HEK293 (cell line): ENCODE data around the gene PSMG1.
"Not testable (repeated sequence)": the region's sequence is repeated elsewhere in the genome, so short reads cannot be mapped to it uniquely, and the experiment has no call there.

Source experiments
- CTCF ChIA-PET: fragments of 350-600 bp; formaldehyde crosslinking; extraction: SDS; loops from one replicate; lab custom pipeline; 2021; ENCODE audit warnings: antibody characterized with exemption; lab: Yijun Ruan, JAX
- POLR2A ChIA-PET: fragments of 300-600 bp; formaldehyde crosslinking; extraction: SDS; loops from one replicate; lab custom pipeline; 2020; ENCODE audit warnings: antibody characterized with exemption, inconsistent platforms; lab: Yijun Ruan, JAX
- H3K27ac ChIP-seq: fragments of 200-500 bp; sonication (Bioruptor generic); 2 replicates; pipeline ENCODE4 v1.5.1; 2014; ENCODE audit warnings: low read depth, low read length, control low read depth, inconsistent platforms; ENCODE audit errors: extremely low read depth
- H3K36me3 ChIP-seq, 2 experiments: fragments of 200-500 bp in 1 of 2; sonication (Bioruptor generic) in 1 of 2; 1 replicate in 1 of 2; 2 replicates in 1 of 2; pipeline ENCODE4 v1.5.1; 2014 to 2017; ENCODE audit warnings: inconsistent platforms in 2 of 2, low read length in 2 of 2; ENCODE audit not compliant: control insufficient read depth in 2 of 2, insufficient read depth in 1 of 2
- H3K4me1 ChIP-seq: fragments of 200-500 bp; sonication (Bioruptor generic); 2 replicates; pipeline ENCODE4 v1.5.1; 2014; ENCODE audit warnings: mild to moderate bottlenecking, low read length, inconsistent platforms; ENCODE audit not compliant: control insufficient read depth, insufficient read depth
- H3K4me3 ChIP-seq: 2 replicates; pipeline ENCODE4 v1.5.1; 2011; ENCODE audit warnings: low read depth, mild to moderate bottlenecking, control low read depth, low read length, moderate library complexity
- H3K9me3 ChIP-seq: fragments of 200-500 bp; sonication (Bioruptor generic); 2 replicates; pipeline ENCODE4 v1.5.1; 2014; ENCODE audit warnings: low read depth, low read length, inconsistent platforms; ENCODE audit not compliant: control insufficient read depth, insufficient read depth
- BCL11B ChIP-seq: fragments of 450-650 bp; formaldehyde crosslinking; IDR thresholded peaks from 2 replicates; pipeline ENCODE4 v1.5.1; 2016; ENCODE audit warnings: low read depth, missing biosample characterization, missing genetic modification characterization
- KLF9 ChIP-seq: fragments of 450-650 bp; formaldehyde crosslinking; IDR thresholded peaks from 2 replicates; pipeline ENCODE4 v1.5.1; 2016; ENCODE audit warnings: missing biosample characterization, missing genetic modification characterization, low read depth
- MZF1 ChIP-seq: fragments of 450-650 bp; formaldehyde crosslinking; IDR thresholded peaks from 2 replicates; pipeline ENCODE4 v1.5.1; 2017; ENCODE audit warnings: missing biosample characterization, missing genetic modification characterization, borderline replicate concordance
- TRIM28 ChIP-seq: IDR thresholded peaks from 2 replicates; pipeline ENCODE4 v1.6.1; 2011; ENCODE audit warnings: low read length, control low read depth, borderline replicate concordance
- ZFHX2 ChIP-seq: fragments of 450-650 bp; formaldehyde crosslinking; conservative IDR thresholded peaks from 2 replicates; pipeline ENCODE4 v1.5.1; 2016; ENCODE audit warnings: missing biosample characterization, missing genetic modification characterization
- ZNF114 ChIP-seq: fragments of 450-650 bp; formaldehyde crosslinking; IDR thresholded peaks from 2 replicates; pipeline ENCODE4 v1.5.0; 2017; ENCODE audit warnings: missing biosample characterization, missing genetic modification characterization
- ZNF140 ChIP-seq: fragments of 450-650 bp; formaldehyde crosslinking; IDR thresholded peaks from 2 replicates; pipeline ENCODE4 v1.5.1; 2016; ENCODE audit warnings: missing biosample characterization, missing genetic modification characterization
- ZNF146 ChIP-seq: fragments of 450-650 bp; formaldehyde crosslinking; IDR thresholded peaks from 2 replicates; pipeline ENCODE4 v1.5.1; 2016; ENCODE audit warnings: missing biosample characterization, missing genetic modification characterization
- ZNF148 ChIP-seq: fragments of 450-650 bp; formaldehyde crosslinking; IDR thresholded peaks from 2 replicates; pipeline ENCODE4 v1.5.0; 2017; ENCODE audit warnings: missing biosample characterization, missing genetic modification characterization, borderline replicate concordance
- ZNF18 ChIP-seq: fragments of 450-650 bp; formaldehyde crosslinking; IDR thresholded peaks from 2 replicates; pipeline ENCODE4 v1.5.1; 2016; ENCODE audit warnings: missing biosample characterization, missing genetic modification characterization
- ZNF19 ChIP-seq: fragments of 450-650 bp; formaldehyde crosslinking; IDR thresholded peaks from 2 replicates; pipeline ENCODE4; 2016; ENCODE audit warnings: missing biosample characterization, missing genetic modification characterization, low read depth
- ZNF302 ChIP-seq: fragments of 450-650 bp; formaldehyde crosslinking; IDR thresholded peaks from 2 replicates; pipeline ENCODE4 v1.5.1; 2016; ENCODE audit warnings: missing biosample characterization, missing genetic modification characterization, low read depth
- ZNF311 ChIP-seq: fragments of 450-650 bp; formaldehyde crosslinking; IDR thresholded peaks from 2 replicates; pipeline ENCODE4 v1.5.1; 2017; ENCODE audit warnings: missing biosample characterization, missing genetic modification characterization, borderline replicate concordance
- ZNF366 ChIP-seq: fragments of 450-650 bp; formaldehyde crosslinking; conservative IDR thresholded peaks from 2 replicates; pipeline ENCODE4 v1.5.1; 2016; ENCODE audit warnings: missing biosample characterization, missing genetic modification characterization
- ZNF473 ChIP-seq: fragments of 450-650 bp; formaldehyde crosslinking; IDR thresholded peaks from 2 replicates; pipeline ENCODE4 v1.5.1; 2017; ENCODE audit warnings: missing biosample characterization, missing genetic modification characterization
- ZNF48 ChIP-seq: fragments of 450-650 bp; formaldehyde crosslinking; IDR thresholded peaks from 2 replicates; pipeline ENCODE4 v1.5.1; 2016; ENCODE audit warnings: missing biosample characterization, missing genetic modification characterization
- ZNF510 ChIP-seq: fragments of 450-650 bp; formaldehyde crosslinking; IDR thresholded peaks from 2 replicates; pipeline ENCODE4 v1.5.1; 2018; ENCODE audit warnings: mild to moderate bottlenecking, missing genetic modification characterization, missing biosample characterization; ENCODE audit not compliant: insufficient replicate concordance
- ZNF585B ChIP-seq: fragments of 450-650 bp; formaldehyde crosslinking; IDR thresholded peaks from 2 replicates; pipeline ENCODE4 v1.5.1; 2016; ENCODE audit warnings: missing biosample characterization, missing genetic modification characterization
- ZNF654 ChIP-seq: fragments of 450-650 bp; formaldehyde crosslinking; IDR thresholded peaks from 2 replicates; pipeline ENCODE4 v1.5.1; 2016; ENCODE audit warnings: low read depth, missing biosample characterization, missing genetic modification characterization
- ZSCAN16 ChIP-seq: fragments of 450-650 bp; formaldehyde crosslinking; IDR thresholded peaks from 2 replicates; pipeline ENCODE4 v1.5.1; 2016; ENCODE audit warnings: missing biosample characterization, missing genetic modification characterization
- ZSCAN4 ChIP-seq: fragments of 450-650 bp; formaldehyde crosslinking; IDR thresholded peaks from 2 replicates; pipeline ENCODE4 v1.5.1; 2017; ENCODE audit warnings: missing biosample characterization, missing genetic modification characterization
- ZSCAN5A ChIP-seq: fragments of 450-650 bp; formaldehyde crosslinking; IDR thresholded peaks from 2 replicates; pipeline ENCODE4 v1.5.1; 2016; ENCODE audit warnings: missing biosample characterization, missing genetic modification characterization

Gene PSMG1

DNA sequence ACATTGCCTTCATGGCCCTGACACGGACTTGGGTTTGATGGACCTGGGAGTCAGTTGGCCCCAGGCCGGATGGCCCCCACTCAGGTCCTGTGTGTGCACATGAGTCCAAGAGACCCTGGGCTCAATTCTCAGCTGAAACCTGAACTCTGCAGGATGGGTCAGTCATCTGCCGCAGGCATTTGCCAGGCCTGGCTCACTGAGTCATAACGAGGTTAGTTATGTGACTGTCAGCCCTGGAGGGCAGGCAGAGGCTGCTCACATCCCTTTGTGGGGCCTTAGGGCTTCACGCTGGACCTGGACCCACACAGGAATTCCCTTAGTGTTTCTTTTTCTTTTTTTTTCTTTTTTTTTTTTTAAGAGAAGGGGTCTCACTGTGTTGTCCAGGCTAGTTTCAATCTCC, 46.5 kb downstream of the PSMG1 start:
- CTCF ChIA-PET: interaction anchor here (0.6 to 2.5 kb wide), 17 partner anchors 14 to 631 kb away, joined by 3 to 18 read pairs (median 3); no protein-coding TSS in a partner anchor
- H3K36me3 ChIP-seq: no peaks in the 10 kb centered on the region
- POLR2A ChIA-PET: no interaction called here
- no peaks in the 10 kb centered on the region for H3K9me3 ChIP-seq
- peaks cover 3% of the 10 kb centered on the region; the same call in 1 of the 2 replicates for H3K4me1 ChIP-seq
- no peak overlapping the region for H3K27ac ChIP-seq
- H3K4me3 ChIP-seq: no peak overlapping the region
- no peak for TF ChIP-seq BCL11B

- H3K4me1 ChIP-seq, H3K4me3 ChIP-seq, H3K9me3 ChIP-seq, H3K36me3 ChIP-seq: not testable (repeated sequence)
- CTCF ChIA-PET: interaction anchor here (0.6 to 0.9 kb wide), 7 partner anchors 13 to 569 kb away, joined by 3 to 4 read pairs (median 4); no protein-coding TSS in a partner anchor
- TF ChIP-seq ZNF654 (tag by site-specific recombination): peak; percentile 33
- TF ChIP-seq, all 188 proteins: peak for 1; not testable (repeated sequence) for 187
- H3K27ac ChIP-seq, POLR2A ChIA-PET: not testable (repeated sequence)
Observed at GRCh38 chr21:39136138-39136537, 47.1 kb downstream of the PSMG1 start.

GRCh38 chr21:39134288-39134810, 48.9 kb downstream of the PSMG1 start:
- POLR2A ChIA-PET: no interaction called here
- Histone ChIP-seq H3K4me1 (peaks cover 3% of the 10 kb centered on the region; the same call in 1 of the 2 replicates), H3K9me3 (no peaks in the 10 kb centered on the region), H3K27ac (no peak overlapping the region), H3K36me3 (no peaks in the 10 kb centered on the region), H3K4me3 (no peak overlapping the region)
- no peak for TF ChIP-seq ZNF473 (tag by site-specific recombination)
- 0 out of 2 replicates have a peak, but pooled peaks have one; percentile 9 for TF ChIP-seq ZFHX2
- 0 out of 2 replicates have a peak, but pooled peaks have one; percentile 53 for TF ChIP-seq ZNF311 (tag by site-specific recombination)
- TF ChIP-seq ZNF19 (tag by site-specific recombination): no peak
- 0 out of 2 replicates have a peak, but pooled peaks have one; percentile 18 for TF ChIP-seq ZNF148 (tag by site-specific recombination)
- TF ChIP-seq ZSCAN16: no peak
- no peak for TF ChIP-seq ZNF654 (tag by site-specific recombination)
- 0 out of 2 replicates have a peak, but pooled peaks have one; percentile 39 for TF ChIP-seq ZNF18 (tag by site-specific recombination)
- TF ChIP-seq ZNF114 (tag by site-specific recombination): 0 out of 2 replicates have a peak, but pooled peaks have one; percentile 47
- TF ChIP-seq ZSCAN5A (tag by site-specific recombination): peak; percentile 20; the same call in 1 of the 2 replicates
- TF ChIP-seq ZNF510: no peak
- TF ChIP-seq ZNF140: no peak
- no peak for TF ChIP-seq ZNF585B (tag by site-specific recombination)
- TF ChIP-seq ZNF146 (tag by site-specific recombination): no peak
- no peak for TF ChIP-seq MZF1
- TF ChIP-seq ZNF366 (tag by site-specific recombination): no peak
- peak; percentile 90 for TF ChIP-seq ZSCAN4 (tag by site-specific recombination)
- TF ChIP-seq ZNF48 (tag by site-specific recombination): peak; percentile 85; the same call in 1 of the 2 replicates
- TF ChIP-seq TRIM28: peak; percentile 66; the same call in 1 of the 2 replicates
- TF ChIP-seq ZNF302 (tag by site-specific recombination): no peak
- no peak for TF ChIP-seq KLF9 (tag by site-specific recombination)
- CTCF ChIA-PET: interaction anchor here (1.7 kb wide), 1 partner anchor 8 kb away, joined by 5 read pairs; no protein-coding TSS in a partner anchor
